Measurements from ENCODE around the gene RBM19. TPM values are rescaled to one million over a fixed set of nuclear protein-coding genes. Genes with fewer than 3 reads are reported as not detected.
"Not testable (repeated sequence)": the region's sequence is repeated elsewhere in the genome, so short reads cannot be mapped to it uniquely, and the experiment has no call there.

Gene RBM19
- total RNA-seq, 1 experiment from 2014 or later = 40.2 TPM

- DNase-seq (ENCODE audit: low spot score) = no peak
Observed at GRCh38 chr12:113903381-113903863, 62.7 kb downstream of the RBM19 start.

- DNase-seq (ENCODE audit: low spot score) = not testable (repeated sequence)
Observed at GRCh38 chr12:113901319-113901718, 64.8 kb downstream of the RBM19 start.

GRCh38 chr12:113900716-113901115 is 65.4 kb downstream of the RBM19 start:
- no peak for DNase-seq (ENCODE audit: low spot score)

DNA sequence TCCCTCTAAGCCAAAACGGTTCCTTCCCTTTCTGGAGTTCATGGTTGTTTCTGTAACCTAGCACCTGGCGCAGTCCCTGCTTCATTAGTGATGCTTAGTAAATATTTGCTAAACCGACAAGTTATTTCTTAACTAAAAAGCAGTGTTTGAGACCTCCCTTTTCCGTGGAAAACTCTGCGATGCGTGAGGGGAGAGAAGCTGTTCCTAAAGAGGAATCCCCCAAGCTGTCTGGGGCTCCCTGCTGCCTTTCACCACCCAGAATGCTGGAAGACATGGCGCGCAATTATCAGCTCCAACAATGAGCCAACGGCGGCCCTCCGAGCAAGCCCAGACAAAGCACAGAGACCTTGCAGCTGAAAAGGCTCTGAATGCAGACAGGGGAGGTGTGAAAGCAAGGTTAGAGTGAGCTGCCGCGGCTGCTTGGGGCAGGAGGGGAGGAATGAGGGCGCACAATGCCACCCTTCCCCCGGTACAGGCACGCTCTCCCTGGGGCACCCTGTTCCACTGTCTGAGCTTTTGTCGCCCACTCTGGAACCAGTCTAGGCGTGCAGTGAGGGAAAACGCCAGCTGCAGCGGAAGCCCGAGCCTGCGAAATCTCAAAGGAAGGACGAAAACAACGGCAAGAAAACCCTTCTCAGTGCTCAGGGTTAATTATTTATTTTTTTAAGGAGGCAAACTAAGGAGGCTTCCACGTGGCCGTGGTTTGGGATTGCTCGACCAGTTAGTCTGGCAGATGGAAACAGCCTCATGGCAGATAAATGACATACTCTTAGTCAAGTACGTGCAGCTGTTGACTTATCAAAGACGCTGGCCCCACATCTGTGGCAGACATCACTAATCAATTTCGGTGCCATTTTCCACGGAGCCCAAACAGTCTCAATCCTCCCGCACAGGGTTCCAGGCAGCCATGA is 66.3 kb downstream of the RBM19 start:
- no peak for DNase-seq (ENCODE audit: low spot score)

DNA sequence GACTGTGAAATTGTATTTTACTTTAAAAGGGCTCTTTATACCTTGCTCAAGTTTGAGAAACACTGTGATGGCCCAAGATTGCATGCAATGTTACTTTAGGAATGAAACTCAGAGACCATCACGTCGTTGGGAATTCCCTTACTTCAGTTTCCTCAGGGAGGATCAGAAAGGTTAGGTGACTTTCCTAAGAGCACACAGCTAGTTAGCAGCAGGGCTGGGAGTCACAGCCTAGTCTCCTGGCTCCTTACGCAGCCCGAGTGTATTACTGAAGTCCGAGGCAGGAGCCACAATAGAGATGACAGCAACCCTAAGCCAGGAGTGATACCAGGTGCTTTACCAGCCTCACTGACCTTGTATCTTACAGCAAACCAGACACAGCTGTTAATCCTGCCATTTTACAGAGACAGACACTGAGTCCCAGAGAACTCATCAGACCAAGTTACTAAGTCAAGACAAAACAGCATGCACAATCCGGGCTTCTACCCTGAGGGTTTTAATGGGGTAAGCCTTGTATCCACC is 67.0 kb downstream of the RBM19 start:
- no peak for DNase-seq (ENCODE audit: low spot score)

DNA sequence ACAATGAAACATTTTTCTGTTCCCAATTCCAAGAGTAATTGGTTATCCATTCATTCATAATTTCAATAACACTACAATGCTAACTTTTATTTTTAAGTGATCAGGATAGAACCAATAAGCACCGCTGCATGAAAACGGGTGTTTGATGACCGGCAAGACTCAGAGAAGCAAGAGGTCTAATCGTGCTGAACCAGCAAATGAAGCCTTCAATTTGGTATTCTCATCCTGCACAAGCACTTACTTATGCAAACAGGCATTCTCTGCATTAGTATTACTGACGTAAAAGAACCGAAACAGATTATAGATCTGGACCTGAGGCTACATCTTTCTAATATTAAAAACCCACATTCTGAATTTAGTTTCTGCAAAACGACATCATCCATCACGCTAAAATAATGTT is 67.7 kb downstream of the RBM19 start:
- DNase-seq (ENCODE audit: low spot score) = no peak

GRCh38 chr12:113897406-113897805 is 68.7 kb downstream of the RBM19 start:
- no peak for DNase-seq (ENCODE audit: low spot score)

GRCh38 chr12:113896841-113897240 is 69.3 kb downstream of the RBM19 start:
- DNase-seq (ENCODE audit: low spot score) = no peak

DNA sequence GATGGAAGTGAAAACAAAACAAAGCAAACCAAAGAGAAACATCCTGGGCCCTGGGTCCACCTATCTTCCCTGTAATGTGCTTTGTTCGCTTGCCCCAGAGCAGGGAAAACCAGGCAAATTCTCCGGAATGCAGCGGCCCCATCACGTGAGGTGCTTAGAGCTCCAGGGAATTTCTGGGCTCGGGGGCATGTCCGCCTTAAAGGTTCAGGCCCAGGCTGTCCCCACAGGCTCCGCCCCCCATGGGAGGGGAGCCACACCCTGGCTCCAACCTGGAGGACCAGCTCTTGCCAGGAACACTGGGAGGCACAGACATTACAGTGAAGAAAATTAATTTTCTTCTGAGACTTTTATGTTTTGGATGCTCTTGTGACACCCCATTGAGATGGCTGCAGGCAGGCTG is 69.9 kb downstream of the RBM19 start:
- no peak for DNase-seq (ENCODE audit: low spot score)

- DNase-seq (ENCODE audit: low spot score) = no peak
Observed at GRCh38 chr12:113895176-113895575, 70.9 kb downstream of the RBM19 start.

DNA sequence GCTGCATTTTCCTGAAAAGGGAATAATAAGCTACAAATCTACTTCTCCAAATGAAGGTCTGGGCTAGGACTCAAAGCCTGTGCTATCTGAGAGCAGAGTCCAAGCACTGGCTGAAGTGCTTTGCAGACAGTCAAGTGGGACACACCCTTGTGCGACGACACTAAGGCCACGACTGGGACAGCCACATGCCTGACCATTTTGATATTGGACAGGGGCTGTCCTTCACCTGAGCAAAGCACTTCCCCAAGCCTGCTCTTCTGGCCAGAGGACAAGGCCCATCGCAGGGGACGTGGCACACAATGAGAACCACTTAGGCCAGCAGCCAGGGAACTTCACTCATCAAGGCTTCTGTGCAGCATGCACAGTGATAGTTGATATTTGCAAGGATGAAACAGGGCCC is 71.4 kb downstream of the RBM19 start:
- DNase-seq (ENCODE audit: low spot score) = no peak

DNA sequence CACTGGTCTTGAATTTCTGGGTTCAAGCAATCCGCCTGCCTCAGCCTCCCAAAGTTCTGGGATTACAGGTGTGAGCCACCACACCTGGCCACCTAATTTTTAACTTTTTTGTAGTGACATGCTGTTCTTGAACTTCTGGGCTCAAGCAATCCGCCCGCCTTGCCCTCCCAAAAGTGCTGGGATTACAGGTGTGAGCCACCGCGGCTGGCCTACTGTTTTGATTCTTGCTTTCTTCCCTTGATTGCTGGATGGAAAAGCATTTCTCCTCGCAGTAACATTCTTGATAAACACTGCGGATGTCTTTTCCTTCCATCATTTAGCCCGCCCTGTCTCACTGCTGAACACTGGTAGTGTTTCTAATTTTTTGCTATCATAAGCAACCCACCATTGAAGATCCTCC is 72.9 kb downstream of the RBM19 start:
- no peak for DNase-seq (ENCODE audit: low spot score)

GRCh38 chr12:113892556-113892955 is 73.6 kb downstream of the RBM19 start:
- no peak for DNase-seq (ENCODE audit: low spot score)

DNA sequence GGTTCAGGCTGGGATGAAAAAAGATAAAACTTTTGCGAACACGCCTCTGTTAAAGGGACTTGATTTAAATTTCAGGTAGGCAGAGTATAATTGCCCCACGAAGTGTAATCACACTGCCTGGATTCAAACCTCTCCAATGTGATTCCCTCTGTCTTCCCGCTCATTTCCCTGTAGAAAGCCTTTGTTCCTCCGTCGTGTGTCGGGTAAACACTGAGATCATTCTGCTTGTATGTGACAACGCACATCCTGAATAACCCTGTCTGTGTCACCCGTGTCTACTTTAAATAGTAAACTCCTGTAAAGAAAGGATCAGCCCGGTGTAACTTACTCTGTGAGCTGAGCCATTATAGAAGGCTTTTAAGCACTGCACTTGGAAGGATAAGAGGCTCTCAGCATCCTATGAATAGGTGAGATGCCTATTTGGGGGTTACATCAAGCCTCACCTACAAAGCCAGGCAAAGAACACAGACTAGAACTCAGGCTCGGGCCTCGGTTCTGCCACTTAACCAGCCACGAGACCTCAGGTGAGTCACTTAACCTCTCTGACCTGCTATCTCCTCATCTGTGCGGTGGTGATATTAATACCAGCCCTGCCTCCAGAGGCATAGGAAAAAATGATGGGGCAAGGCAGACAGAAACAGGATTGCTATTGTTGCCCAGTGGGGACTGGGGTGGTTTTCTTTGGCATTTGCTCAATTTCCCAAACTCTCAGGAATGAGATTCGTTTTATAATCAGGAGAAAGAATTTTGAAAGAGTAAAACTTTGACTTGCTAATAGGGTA is 74.2 kb downstream of the RBM19 start:
- no peak for DNase-seq (ENCODE audit: low spot score)

GRCh38 chr12:113891167-113891692 is 74.9 kb downstream of the RBM19 start:
- no peak for DNase-seq (ENCODE audit: low spot score)

DNA sequence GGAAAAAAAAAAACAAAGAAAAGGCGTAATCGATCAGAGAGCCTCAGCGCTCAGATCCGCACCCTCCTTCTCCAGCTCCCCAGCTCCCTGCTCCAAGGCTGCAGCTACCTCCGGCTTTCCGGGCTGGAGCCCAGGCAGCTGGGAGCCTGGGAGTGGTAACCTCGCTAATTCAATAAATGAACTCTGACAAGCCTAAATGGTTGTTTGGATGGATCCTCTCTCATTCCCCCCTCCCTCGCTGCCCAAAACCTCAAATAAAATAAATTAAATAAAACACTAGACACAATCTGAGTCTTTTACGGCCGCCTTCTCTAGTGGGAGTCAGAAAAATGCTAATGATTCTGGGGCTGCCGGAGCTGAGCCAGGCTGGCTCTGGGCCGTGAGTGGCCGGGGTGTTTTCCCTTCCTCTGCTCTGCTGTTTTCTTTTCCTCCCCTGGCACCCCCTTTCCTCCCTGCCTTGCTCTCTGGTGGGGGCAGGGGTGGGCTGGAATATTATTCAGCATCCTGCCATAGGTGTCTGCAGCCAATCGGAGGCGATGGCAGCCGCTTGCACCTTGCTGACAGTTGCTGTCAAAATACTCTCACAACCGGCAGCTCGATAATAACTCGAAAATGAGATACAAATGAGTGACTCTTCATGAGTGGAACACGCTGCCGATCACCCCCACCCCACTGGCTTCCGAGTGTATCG is 76.1 kb downstream of the RBM19 start:
- no peak for DNase-seq (ENCODE audit: low spot score)

- DNase-seq (ENCODE audit: low spot score) = no peak
Observed at GRCh38 chr12:113889076-113889475, 77.0 kb downstream of the RBM19 start.

- DNase-seq (ENCODE audit: low spot score) = no peak
Observed at GRCh38 chr12:113888435-113888834, 77.7 kb downstream of the RBM19 start.

DNA sequence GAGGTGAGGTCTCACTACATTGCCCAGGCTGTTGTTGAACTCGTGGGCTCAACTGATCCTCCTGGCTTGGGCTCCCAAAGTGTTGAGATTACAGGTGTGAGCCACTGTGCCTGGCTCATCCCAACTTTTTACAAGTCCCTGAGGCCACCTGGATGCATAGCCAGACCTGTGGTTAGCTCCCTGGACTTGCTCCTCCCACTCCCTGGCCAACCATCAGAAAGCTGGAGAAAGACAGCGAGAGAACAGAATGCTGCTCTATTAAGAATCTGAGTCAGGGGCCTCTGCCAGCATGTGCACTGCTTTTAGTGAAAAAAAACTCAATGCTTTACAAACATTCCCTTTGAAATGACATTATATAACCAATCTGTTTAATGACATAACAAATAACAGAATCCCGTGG is 78.2 kb downstream of the RBM19 start:
- DNase-seq (ENCODE audit: low spot score) = no peak

DNA sequence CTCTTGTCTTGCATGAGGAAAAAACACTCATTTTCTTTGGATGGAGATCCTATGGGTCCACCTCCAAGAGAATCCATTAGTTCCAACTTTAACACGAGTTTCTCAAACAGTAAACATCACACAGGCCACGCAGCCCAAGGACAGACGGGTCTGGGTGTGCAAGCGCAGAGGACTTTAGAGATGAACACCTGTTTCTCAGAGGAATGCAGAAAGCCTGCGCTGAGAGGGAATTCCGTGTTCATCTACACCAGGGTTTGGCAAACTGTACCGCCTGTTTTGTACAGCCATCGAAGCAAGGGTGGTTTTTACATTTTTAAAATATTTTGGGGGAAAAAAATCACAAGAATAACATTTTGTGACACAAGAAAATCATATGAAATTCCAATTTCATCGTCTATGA is 79.4 kb downstream of the RBM19 start:
- no peak for DNase-seq (ENCODE audit: low spot score)

GRCh38 chr12:113884392-113884791 is 81.7 kb downstream of the RBM19 start:
- DNase-seq (ENCODE audit: low spot score) = no peak

DNA sequence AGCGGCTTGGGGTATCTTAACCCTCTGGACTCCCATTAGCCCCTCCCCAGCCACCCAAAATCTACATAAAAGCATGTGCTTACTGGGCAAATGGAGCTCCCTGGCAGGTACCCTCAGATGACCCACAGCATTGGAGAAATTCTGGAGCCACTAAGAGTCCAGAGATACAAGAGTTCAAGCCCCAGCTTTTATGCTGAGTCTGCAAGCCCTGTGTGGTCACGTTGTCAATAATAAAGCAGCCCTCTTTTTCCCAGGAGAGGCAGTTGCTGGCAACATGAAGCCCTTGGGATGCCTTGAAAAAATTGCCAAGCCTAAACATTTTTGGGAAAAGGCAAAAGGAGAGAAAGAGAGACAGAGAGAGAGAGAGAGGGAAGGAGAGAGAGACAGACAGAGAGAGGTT is 83.4 kb downstream of the RBM19 start:
- no peak for DNase-seq (ENCODE audit: low spot score)

Measured in HT-29 (cell line).